GM18526 (cell line): ENCODE measurements around the gene RNF114.

Experiments used
- POLR2A ChIP-seq: IDR thresholded peaks from 3 replicates; pipeline ENCODE4 v1.6.1; 2011; ENCODE audit not compliant: insufficient read length; ENCODE audit errors: extremely low read depth

Gene RNF114

DNA sequence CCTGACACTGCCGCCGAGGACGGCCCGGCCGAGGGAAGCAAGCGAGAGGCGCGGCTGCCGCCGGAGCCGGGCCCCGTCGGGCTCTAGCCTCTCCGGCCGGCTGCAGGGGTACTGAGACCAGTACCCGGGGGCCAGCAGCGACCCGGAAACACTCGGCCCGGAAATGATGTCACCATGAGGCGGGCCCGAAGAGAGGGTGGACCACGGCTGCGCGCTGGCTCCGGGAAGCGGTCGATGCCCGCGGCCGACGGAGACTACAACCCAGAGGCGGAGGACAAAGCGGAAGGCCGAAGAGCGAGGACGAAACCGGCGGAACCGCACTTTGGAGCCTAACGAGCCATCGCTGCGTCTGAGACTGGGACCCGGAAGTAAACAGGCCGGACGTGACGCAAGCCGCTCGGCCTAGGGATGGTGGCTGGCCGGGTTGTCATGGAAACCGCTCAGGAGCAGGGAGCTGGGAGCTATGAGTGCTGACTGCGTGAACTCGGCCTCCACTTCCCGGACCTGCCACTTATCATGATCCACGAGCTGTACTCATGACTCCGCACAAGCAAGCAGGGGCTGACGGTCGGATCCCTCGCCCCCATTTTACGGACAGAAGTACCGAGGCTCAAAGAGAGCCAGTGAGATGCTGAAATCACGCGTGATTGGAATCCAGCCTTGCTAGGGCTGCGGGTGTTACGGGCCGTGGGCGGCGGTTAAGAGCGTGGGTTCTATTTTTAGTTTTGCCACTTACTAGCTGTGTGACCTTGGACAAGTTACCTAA lies 20.6 kb upstream of the RNF114 start, which contains the start of gene SPATA2:
Gene SPATA2, minus strand, starts transcription at position 150 of the 766 bp plus-strand sequence. CDS start 7,039 bp downstream, outside the sequence.
- TF ChIP-seq POLR2A, result peak; percentile 79

DNA sequence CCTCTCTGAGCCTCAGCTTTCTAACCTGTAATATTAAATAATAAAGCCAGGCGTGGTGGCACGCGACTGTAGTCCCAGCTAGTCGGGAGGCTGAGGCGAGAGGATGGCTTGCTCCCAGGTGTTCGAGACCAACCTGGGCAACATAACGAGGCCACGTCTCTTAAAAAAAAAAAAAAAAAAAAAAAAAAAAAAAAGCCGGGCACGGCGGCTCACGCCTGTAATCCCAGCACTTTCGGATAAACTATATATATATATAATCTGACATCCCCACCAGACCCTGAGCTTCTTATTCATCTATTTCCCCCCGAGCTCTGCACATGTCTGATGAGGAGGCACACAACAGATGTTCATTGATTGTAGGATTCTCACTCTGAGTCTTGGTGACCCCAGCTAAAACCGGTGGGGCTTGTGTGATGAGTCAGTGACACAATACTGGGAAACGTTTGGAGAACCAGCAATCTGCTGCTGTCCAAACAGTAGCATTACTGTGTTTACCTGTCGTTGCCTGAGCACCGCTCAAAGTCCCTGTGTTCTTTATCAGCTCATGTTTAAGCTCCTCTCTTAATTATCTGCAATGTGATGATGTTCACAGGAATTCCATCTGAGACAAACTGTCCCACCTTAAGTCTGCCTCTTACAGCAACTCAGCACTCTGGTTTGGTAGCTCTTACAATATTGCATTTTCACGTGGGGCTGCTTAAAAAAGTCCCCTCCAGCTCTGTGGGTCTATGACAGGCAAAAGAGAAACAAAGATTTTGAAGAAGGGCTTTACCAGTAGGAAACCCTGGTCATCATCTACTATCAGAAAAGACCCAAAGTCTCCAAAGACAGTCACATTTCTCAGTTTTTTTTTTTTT lies 19.8 kb upstream of the RNF114 start:
- no peak for TF ChIP-seq POLR2A

DNA sequence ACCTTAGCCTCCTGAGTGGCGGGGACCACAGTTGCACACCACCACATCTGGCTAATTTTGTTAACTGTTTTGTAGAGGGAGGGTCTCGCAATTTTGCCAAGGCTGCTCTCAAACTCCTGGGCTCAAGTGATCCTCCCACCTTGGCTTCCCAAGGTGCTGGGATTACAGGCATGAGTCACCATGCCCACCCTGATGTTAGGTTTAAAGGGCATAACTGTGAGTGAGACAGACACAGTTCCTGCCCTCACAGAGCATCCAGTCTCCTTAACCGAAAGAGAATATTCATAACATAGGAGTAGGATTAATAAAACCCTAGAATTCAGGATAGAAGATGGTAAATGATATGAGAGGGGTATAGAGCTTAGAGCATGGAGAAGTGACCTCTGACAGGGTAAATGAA lies 17.8 kb upstream of the RNF114 start:
- no peak for TF ChIP-seq POLR2A

DNA sequence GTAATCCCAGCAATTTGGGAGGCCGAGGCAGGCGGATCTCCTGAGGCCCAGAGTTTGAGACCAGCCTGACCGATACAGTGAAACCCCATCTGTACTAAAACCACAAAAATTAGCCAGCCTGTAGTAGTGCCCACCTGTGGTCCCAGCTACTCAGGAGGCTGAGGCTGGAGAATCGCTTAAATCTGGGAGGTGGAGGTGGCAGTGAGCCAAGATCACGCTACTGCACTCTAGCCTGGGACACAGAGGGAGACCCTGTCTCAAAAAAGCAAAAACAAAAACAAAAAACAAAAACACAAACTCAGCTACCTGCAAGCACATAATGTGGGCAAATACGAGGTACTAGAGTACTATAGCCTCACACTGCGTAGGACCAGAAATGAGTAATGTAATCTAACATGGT lies 17.2 kb upstream of the RNF114 start:
- TF ChIP-seq POLR2A, result no peak

DNA sequence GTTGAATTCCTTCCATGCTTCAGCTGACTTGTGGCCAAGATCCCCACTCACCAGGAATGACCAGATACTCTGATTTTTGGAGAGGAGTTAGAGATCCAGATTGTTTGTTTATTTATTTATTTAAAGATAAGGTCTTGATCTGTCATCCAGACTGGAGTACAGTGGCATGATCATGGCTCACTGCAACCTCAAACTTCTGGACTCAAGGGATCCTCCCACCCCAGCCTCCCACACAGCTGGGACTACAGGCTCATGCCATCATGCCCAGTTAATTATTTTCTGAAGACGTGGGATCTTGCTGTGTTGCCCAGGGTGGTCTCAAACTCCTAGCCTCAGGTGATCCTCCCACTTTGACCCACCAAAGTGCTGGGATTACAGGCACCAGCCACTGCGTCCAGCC lies 16.7 kb upstream of the RNF114 start:
- no peak for TF ChIP-seq POLR2A

DNA sequence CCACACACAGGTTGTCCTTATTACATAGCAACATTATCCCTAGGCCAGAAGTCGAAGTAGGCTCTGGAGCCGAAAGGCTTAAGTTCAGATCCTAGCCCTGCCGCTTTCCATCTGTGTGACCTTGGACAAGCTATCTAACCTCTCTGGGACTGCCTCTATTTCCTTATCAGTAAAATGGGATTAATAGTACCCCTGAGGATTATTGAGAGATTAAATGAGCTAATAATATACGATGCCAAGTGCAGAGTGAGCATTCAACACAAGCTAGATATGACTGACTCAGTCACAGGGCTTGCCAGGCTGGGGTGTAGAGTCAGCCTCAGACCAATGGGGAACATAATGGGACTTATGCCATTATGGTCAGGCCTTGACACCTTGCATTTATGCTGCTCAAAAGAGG lies 11.9 kb upstream of the RNF114 start:
- TF ChIP-seq POLR2A, result no peak

GRCh38 chr20:49925901-49926454 lies 10.2 kb upstream of the RNF114 start:
- TF ChIP-seq POLR2A, result no peak

DNA sequence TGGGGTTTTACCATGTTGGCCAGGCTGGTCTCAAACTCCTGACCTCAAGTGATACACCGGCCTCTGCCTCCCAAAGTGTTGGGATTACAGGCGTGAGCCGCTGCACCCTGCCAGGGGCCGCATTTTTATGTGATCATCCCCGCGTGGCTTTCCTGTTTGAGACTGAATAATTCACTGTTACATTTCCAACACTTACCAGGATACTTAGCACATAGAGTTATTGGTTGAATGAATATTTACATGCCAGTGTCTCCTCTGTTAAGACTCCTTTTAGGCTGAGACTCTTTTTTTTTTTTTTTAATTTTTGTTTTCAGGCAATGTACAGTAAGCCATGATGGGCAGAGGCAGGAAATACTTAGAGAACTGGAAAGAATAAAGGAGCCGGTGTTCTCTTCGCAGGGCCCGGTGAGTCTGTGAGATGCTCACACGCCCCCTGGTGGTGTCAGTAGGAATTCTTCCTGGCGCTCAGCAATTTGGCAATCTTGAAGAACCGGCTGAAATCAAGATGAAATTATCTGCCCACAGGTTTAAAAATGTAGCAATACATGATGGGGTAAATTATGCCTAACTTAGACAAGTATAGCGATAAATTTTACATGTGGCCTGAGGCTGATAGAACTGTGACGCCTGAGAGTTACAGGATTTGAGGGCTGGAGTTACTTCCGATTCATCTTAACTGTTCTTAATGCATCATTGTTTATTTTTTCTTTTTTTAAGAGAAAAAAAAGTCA lies 7.6 kb upstream of the RNF114 start:
- TF ChIP-seq POLR2A, result no peak

GRCh38 chr20:49929142-49929494 lies 7.1 kb upstream of the RNF114 start:
- no peak for TF ChIP-seq POLR2A

GRCh38 chr20:49935746-49936152 lies 448 bp upstream of the RNF114 start:
- no peak for TF ChIP-seq POLR2A

GRCh38 chr20:49937027-49937929 lies 1.1 kb downstream of the RNF114 start:
- TF ChIP-seq POLR2A, result no peak

DNA sequence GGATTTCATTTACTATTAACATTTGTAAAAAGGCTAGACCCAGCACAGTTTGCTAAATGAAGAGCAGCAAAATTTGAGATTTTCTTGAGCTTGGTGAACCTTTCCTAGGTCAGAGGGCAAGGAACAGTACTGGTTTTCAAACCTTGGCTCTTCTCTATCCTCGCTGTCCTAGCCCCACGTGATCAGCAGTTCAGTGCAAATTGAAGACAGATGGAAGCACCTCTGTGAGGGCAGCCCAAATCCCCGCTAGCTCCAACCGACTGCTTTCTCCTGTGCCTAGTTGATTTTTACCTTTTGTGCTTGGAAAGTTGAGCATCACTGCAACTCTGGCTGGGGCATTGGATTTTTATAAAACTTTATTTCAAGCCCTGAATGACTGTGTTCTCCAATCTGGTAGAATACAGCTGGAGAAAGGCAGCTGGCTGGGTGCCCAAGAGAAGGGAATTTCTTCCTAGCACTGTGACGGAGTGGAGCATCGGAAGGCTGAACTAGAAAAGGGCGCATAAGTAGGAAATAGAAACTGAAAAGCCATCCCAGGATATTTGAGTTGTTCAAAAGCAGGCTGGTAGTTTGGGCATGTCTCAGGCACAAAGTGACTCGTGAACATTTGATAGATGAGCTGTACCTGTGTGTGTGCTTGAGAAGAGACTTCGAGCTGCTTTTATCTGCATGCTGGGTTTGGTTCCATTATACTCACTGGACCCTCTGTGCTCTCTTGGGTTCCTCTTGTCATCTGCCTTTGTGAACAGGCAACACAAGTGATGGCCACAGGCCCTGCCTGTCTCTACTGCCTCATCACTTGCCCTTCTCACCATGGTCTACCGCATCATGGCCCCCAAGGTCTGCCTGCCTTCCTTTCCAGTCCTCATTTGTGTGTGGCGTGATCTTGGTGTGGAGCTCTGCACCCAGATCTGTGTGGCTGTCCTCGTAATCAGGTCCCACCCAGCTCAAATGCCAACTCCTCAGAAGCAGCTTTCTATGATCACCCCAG lies 2.3 kb downstream of the RNF114 start:
- TF ChIP-seq POLR2A, result no peak

- no peak for TF ChIP-seq POLR2A
These were observed 5.3 kb downstream of the RNF114 start for GRCh38 chr20:49941456-49941855.

DNA sequence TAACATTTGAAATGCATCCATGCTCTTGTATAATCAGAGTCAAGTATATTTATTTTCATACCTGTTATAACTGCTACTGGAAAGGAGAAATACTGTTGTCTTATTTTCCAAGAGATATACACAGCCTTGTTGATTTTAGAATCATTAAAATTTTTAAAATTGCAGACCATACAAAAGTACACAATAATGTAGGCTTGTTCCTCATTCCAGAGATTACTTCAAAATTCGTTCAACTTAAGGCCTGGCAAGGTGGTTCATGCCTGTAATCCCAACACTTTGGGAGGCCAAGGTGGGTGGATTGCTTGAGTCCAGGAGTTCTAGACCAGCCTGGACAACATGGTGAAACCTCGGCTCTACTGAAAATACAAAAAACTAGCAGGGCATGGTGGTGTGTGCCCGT lies 6.1 kb downstream of the RNF114 start:
- no peak for TF ChIP-seq POLR2A

DNA sequence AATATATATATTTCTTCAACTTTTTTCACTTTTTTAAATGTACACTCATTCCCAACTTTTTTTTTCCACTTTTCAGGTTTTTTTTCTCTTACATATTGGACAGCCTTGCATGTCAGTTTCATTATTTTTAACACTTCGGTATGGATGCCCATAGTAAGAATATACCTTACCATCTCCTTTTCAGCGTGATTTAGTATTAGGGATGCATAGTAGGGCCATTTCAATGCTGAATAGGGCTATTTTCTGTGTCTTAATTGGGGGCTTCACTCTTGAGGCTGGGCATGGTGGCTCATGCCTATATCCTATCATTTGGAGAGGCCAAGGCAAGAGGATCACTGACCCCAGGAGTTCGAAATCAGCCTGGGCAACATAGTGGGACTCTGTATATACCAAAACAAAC lies 6.7 kb downstream of the RNF114 start:
- no peak for TF ChIP-seq POLR2A
